ENCODE data around the gene PDE2A.

GRCh38 chr11:72695354-72695753, 21.1 kb upstream of the PDE2A start:
- no peak for TF ChIP-seq CTCF (IDR thresholded peaks at IDR 0.05; ENCODE audit: poor library complexity)
- TF ChIP-seq EZH2 (IDR thresholded peaks at IDR 0.05; ENCODE audit: borderline replicate concordance), result no peak
